Trophoblast cell (in vitro differentiated cells and primary cell): ENCODE data around the gene DNAJB8.
A peak's percentile ranks its signal among the peaks of the same experiment; 100 is the strongest.

Source experiments
- DNase-seq, 2 donors: peaks; one replicate each; pipeline ENCODE4 v3.0.0-alpha.2; 2016
- H2AFZ ChIP-seq: 2 replicates; pipeline ENCODE4 v1.6.1; 2013; ENCODE audit warnings: low read length, moderate library complexity, mild to moderate bottlenecking; ENCODE audit not compliant: insufficient read depth, poor library complexity
- H2AK5ac ChIP-seq: 2 replicates; pipeline ENCODE4 v1.6.1; 2013; ENCODE audit warnings: mild to moderate bottlenecking, low read length
- H2BK120ac ChIP-seq: 2 replicates; pipeline ENCODE4 v1.6.1; 2013; ENCODE audit warnings: low read length, mild to moderate bottlenecking, moderate library complexity; ENCODE audit not compliant: insufficient read depth, poor library complexity
- H2BK12ac ChIP-seq: 2 replicates; pipeline ENCODE4 v1.6.1; 2013; ENCODE audit warnings: mild to moderate bottlenecking, low read length, moderate library complexity
- H2BK5ac ChIP-seq: 2 replicates; pipeline ENCODE4 v1.6.1; 2013; ENCODE audit warnings: low read length, low read depth, moderate library complexity, mild to moderate bottlenecking; ENCODE audit not compliant: poor library complexity
- H3K14ac ChIP-seq: 2 replicates; pipeline ENCODE4 v1.6.1; 2013; ENCODE audit warnings: mild to moderate bottlenecking, low read length
- H3K18ac ChIP-seq: 2 replicates; pipeline ENCODE4 v1.6.1; 2013; ENCODE audit warnings: mild to moderate bottlenecking, low read length
- H3K23ac ChIP-seq: 2 replicates; pipeline ENCODE4 v1.6.1; 2013; ENCODE audit warnings: low read length
- H3K27ac ChIP-seq: 2 replicates; pipeline ENCODE4 v1.5.1; 2013; ENCODE audit warnings: low read depth, mild to moderate bottlenecking, inconsistent platforms, low read length, moderate library complexity
- H3K27me3 ChIP-seq: 2 replicates; pipeline ENCODE4 v1.6.1; 2013; ENCODE audit warnings: inconsistent platforms, mild to moderate bottlenecking, low read length, moderate library complexity; ENCODE audit not compliant: insufficient read depth
- H3K36me3 ChIP-seq, 2 experiments: 1 replicate in 1 of 2; 2 replicates in 1 of 2; pipeline ENCODE4 v1.6.1; 2013; ENCODE audit warnings: low read length in 2 of 2, mild to moderate bottlenecking in 2 of 2, moderate library complexity in 1 of 2; ENCODE audit not compliant: insufficient read depth in 2 of 2, control insufficient read depth in 1 of 2
- H3K4ac ChIP-seq: 2 replicates; pipeline ENCODE4 v1.6.1; 2013; ENCODE audit warnings: low read depth, mild to moderate bottlenecking, low read length, moderate library complexity
- H3K4me1 ChIP-seq, 2 experiments: 1 replicate in 1 of 2; 2 replicates in 1 of 2; pipeline ENCODE4 v1.6.1; 2013; ENCODE audit warnings: low read length in 2 of 2, mild to moderate bottlenecking in 2 of 2, moderate library complexity in 1 of 2; ENCODE audit not compliant: insufficient read depth in 2 of 2, control insufficient read depth in 1 of 2
- H3K4me2 ChIP-seq: 2 replicates; pipeline ENCODE4 v1.6.1; 2013; ENCODE audit warnings: inconsistent platforms, mild to moderate bottlenecking, low read length, moderate library complexity
- H3K4me3 ChIP-seq: 2 replicates; pipeline ENCODE4 v1.5.1; 2013; ENCODE audit warnings: mild to moderate bottlenecking, low read depth, low read length, inconsistent platforms
- H3K79me1 ChIP-seq: one replicate; pipeline ENCODE4 v1.6.1; 2013; ENCODE audit warnings: low read length
- H3K79me2 ChIP-seq: 2 replicates; pipeline ENCODE4 v1.6.1; 2013; ENCODE audit warnings: low read length, mild to moderate bottlenecking; ENCODE audit not compliant: control insufficient read depth, insufficient read depth, poor library complexity
- H3K9ac ChIP-seq: 2 replicates; pipeline ENCODE4 v1.6.1; 2013; ENCODE audit warnings: mild to moderate bottlenecking, low read length
- H3K9me3 ChIP-seq: 2 replicates; pipeline ENCODE4 v1.6.1; 2013; ENCODE audit warnings: low read depth, mild to moderate bottlenecking, control low read depth, inconsistent platforms, low read length; ENCODE audit not compliant: insufficient read depth
- H4K12ac ChIP-seq: 2 replicates; pipeline ENCODE4 v1.6.1; 2013; ENCODE audit warnings: low read depth, mild to moderate bottlenecking, low read length, moderate library complexity
- H4K8ac ChIP-seq: 2 replicates; pipeline ENCODE4 v1.6.1; 2013; ENCODE audit warnings: low read depth, mild to moderate bottlenecking, low read length, moderate library complexity
- H4K91ac ChIP-seq: one replicate; pipeline ENCODE4 v1.6.1; 2013; ENCODE audit warnings: low read depth, mild to moderate bottlenecking, low read length, moderate library complexity
- WGBS: extraction: QIAGEN DNeasy Blood & Tissue Kit; methylation state at CpG from one replicate; pipeline ENCODE4 v1.1.7; 2013; ENCODE audit warnings: missing lambda C conversion rate; ENCODE audit not compliant: insufficient read length, insufficient coverage; ENCODE audit errors: extremely low coverage; 5-methylcytosine and 5-hydroxymethylcytosine counted together

DNAJB8 gene

DNA sequence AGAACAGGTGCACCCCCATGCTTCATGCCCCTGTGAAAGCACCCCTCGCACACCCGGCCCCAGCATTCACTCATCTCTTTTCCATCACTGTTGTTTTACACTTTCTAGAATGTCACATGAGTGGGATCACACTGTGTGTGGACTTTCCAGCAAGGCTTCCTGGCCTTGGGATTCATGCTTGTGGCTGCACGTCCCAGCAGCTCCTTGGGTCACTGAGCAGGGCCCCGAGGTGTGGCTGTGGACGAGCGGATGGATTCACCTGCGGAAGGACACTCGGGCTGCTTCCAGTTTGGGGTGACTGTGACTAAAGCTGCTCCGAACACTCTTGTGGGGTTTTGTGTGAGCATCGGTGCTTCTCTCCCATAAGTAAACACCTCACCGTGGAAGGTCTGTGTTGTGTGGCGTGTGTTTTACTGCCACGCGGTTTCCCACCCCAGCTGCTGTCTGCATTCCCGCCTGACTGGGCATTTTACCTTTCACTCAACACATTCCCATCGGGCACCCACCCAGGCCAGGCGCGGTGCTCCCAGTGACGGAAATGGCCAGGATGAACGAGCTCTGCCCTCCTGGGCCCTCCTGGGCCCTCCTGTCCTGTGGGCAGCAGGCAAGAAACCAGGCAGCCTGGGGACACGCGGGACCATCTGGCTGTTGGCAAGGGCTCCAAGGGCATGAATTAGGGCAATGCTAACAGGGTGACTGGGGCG, 41.4 kb downstream of the DNAJB8 start:
- Histone ChIP-seq H2BK5ac (no peak overlapping the region), H3K4me1 (peaks cover 10 to 21% of the 10 kb centered on the region in 2 experiments), H3K4ac (no peak overlapping the region), H3K14ac (peak overlapping the region; percentile 35), H2BK12ac (peak overlapping the region; percentile 56), H3K18ac (peak overlapping the region; percentile 25), H3K9me3 (no peaks in the 10 kb centered on the region), H3K27ac (no peak overlapping the region), H3K23ac (no peak overlapping the region), H3K79me1 (peaks cover 19% of the 10 kb centered on the region), H2BK120ac (peak overlapping the region; percentile 25), H3K36me3 (no peaks in the 10 kb centered on the region), H2AK5ac (peak overlapping the region; percentile 71), H3K79me2 (peaks cover 1% of the 10 kb centered on the region), H4K91ac (peak overlapping the region; percentile 41), H4K12ac (no peak overlapping the region), H3K27me3 (no peaks in the 10 kb centered on the region), H4K8ac (no peak overlapping the region), H3K9ac (no peak overlapping the region), H2AFZ (peak overlapping the region; percentile 3), H3K4me2 (no peak overlapping the region), H3K4me3 (no peak overlapping the region)
- no peak for DNase-seq
- no CpG with 5 or more reads among the region's 23 CpGs for WGBS

DNA sequence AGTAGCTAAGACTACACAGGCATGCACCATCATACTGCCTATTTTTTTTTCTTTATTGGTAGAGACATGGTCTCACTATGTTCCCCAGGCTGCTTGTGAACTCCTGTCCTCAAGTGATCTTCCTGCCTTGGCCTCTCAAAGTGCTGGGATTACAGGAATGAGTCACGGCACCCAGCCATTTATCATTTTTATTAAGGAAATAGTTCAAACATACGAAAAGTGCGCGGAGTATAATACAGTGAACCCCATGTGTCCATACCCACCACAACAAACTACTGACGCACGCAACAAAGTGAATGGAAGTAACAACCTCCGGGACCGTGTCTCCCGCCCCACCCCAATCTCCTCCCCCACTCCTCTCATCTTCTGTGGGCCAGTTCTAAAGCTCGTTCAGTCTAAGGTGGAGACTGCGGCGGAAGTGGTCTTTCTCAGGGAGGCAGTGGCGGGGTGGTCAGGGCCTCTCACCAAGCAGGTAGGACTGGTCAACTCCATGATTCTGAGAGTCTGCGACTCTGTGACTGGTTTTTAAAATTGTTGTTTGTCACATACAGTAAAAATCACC, 42.1 kb downstream of the DNAJB8 start:
- peaks cover 1% of the 10 kb centered on the region for H3K79me2 ChIP-seq
- H3K18ac ChIP-seq, result no peak overlapping the region
- no peaks in the 10 kb centered on the region for H3K36me3 ChIP-seq
- no peak overlapping the region for H3K9ac ChIP-seq
- H3K4me3 ChIP-seq, result no peak overlapping the region
- no peak overlapping the region for H2BK5ac ChIP-seq
- H3K4me2 ChIP-seq, result no peak overlapping the region
- H3K4ac ChIP-seq, result no peak overlapping the region
- WGBS, result no CpG with 5 or more reads among the region's 14 CpGs
- no peak overlapping the region for H2BK120ac ChIP-seq
- peaks cover 10 to 21% of the 10 kb centered on the region in 2 experiments for H3K4me1 ChIP-seq
- no peak overlapping the region for H2BK12ac ChIP-seq
- H4K12ac ChIP-seq, result no peak overlapping the region
- H3K27me3 ChIP-seq, result no peaks in the 10 kb centered on the region
- H4K8ac ChIP-seq, result no peak overlapping the region
- no peak overlapping the region for H3K14ac ChIP-seq
- H2AFZ ChIP-seq, result no peak overlapping the region
- DNase-seq, result no peak
- no peak overlapping the region for H3K23ac ChIP-seq
- peaks cover 19% of the 10 kb centered on the region for H3K79me1 ChIP-seq
- no peak overlapping the region for H4K91ac ChIP-seq
- H3K27ac ChIP-seq, result no peak overlapping the region
- no peak overlapping the region for H2AK5ac ChIP-seq
- H3K9me3 ChIP-seq, result no peaks in the 10 kb centered on the region

DNA sequence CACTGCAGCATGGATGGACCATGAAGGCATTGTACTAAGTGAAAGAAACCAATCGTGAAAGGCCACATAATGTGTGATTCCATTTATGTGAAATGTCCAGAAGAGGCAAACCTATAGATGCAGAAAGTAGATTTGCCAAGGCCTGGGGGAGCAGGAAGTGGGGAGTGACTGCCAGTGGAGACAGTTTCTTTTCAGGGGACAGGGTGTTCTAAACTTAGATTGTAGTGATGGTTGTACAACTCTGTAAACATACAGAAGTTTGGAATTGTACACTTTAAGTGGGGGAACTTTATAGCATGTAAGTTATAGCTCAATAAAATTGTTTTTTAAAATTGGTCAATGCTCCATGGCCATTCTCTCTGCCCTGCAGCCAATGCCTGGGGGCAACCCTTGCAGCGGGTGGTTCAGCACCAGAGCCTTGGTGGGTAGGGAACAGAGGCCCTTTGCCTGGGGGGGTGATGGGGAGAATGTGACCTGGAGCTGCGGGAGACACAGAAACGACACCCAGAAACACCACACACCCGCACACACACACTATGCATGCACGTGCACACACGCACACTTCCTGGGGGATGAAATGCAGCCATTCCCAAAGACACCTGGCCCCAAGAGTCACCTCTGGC, 43.1 kb downstream of the DNAJB8 start:
- Histone ChIP-seq H4K8ac (no peak overlapping the region), H3K9me3 (no peaks in the 10 kb centered on the region), H3K23ac (no peak overlapping the region), H3K27ac (no peak overlapping the region), H2BK12ac (no peak overlapping the region), H3K79me2 (peaks cover 1% of the 10 kb centered on the region), H3K4me3 (no peak overlapping the region), H3K27me3 (no peaks in the 10 kb centered on the region), H3K4ac (no peak overlapping the region), H3K14ac (no peak overlapping the region), H3K36me3 (no peaks in the 10 kb centered on the region), H2BK120ac (no peak overlapping the region), H2AK5ac (no peak overlapping the region), H4K91ac (no peak overlapping the region), H2AFZ (no peak overlapping the region), H3K9ac (no peak overlapping the region), H2BK5ac (no peak overlapping the region), H3K4me2 (no peak overlapping the region), H3K18ac (no peak overlapping the region), H4K12ac (no peak overlapping the region), H3K79me1 (peaks cover 15% of the 10 kb centered on the region), H3K4me1 (peaks cover 10 to 17% of the 10 kb centered on the region in 2 experiments)
- peak in 1 of 2 donors; percentile 65 for DNase-seq
- WGBS, result no CpG with 5 or more reads among the region's 7 CpGs

GRCh38 chr3:128422762-128423524, 43.7 kb downstream of the DNAJB8 start:
- Histone ChIP-seq H3K27ac (no peak overlapping the region), H3K79me2 (peaks cover 1% of the 10 kb centered on the region), H3K4me2 (no peak overlapping the region), H2AK5ac (no peak overlapping the region), H3K27me3 (no peaks in the 10 kb centered on the region), H2BK5ac (no peak overlapping the region), H4K12ac (no peak overlapping the region), H2BK120ac (no peak overlapping the region), H4K8ac (no peak overlapping the region), H3K79me1 (peaks cover 13% of the 10 kb centered on the region), H2BK12ac (no peak overlapping the region), H3K14ac (no peak overlapping the region), H2AFZ (no peak overlapping the region), H3K4me1 (peaks cover 7 to 11% of the 10 kb centered on the region in 2 experiments), H3K9ac (no peak overlapping the region), H3K18ac (no peak overlapping the region), H3K9me3 (peaks cover 2% of the 10 kb centered on the region), H3K23ac (no peak overlapping the region), H3K4me3 (no peak overlapping the region), H3K4ac (no peak overlapping the region), H4K91ac (no peak overlapping the region), H3K36me3 (no peaks in the 10 kb centered on the region)
- DNase-seq, result peak; percentile 58 to 84
- no CpG with 5 or more reads among the region's 3 CpGs for WGBS
